GM18909 (cell line): ENCODE results near the gene EMX1.

Experiments
- ATAC-seq: cut with Tn5 transposase; IDR thresholded peaks from one replicate; pipeline ENCODE4 v1.9.1; 2021; ENCODE audit warnings: mild to moderate bottlenecking; ENCODE audit not compliant: unreplicated experiment, poor library complexity

The EMX1 gene

GRCh38 chr2:72923833-72924352 lies 6.6 kb downstream of the EMX1 start:
- no peak for ATAC-seq

GRCh38 chr2:72924353-72925240 lies 7.3 kb downstream of the EMX1 start:
- peak; percentile 62 for ATAC-seq

- no peak for ATAC-seq
Measured at GRCh38 chr2:72925328-72925943, 8.1 kb downstream of the EMX1 start.

- ATAC-seq, result no peak
Measured at GRCh38 chr2:72926368-72926767, 9.0 kb downstream of the EMX1 start.

- no peak for ATAC-seq
Measured at GRCh38 chr2:72926811-72927465, 9.6 kb downstream of the EMX1 start.

- ATAC-seq, result no peak
Measured at GRCh38 chr2:72927619-72928550, 10.6 kb downstream of the EMX1 start.

GRCh38 chr2:72929010-72929409 lies 11.7 kb downstream of the EMX1 start:
- no peak for ATAC-seq

- ATAC-seq, result no peak
Measured at GRCh38 chr2:72931280-72931910, 14.1 kb downstream of the EMX1 start.

GRCh38 chr2:72932045-72932740 lies 14.9 kb downstream of the EMX1 start:
- no peak for ATAC-seq

- no peak for ATAC-seq
Measured at GRCh38 chr2:72932805-72933204, 15.5 kb downstream of the EMX1 start.

GRCh38 chr2:72933207-72933606 lies 15.9 kb downstream of the EMX1 start:
- no peak for ATAC-seq

GRCh38 chr2:72933646-72934151 lies 16.4 kb downstream of the EMX1 start:
- no peak for ATAC-seq

- ATAC-seq, result peak; percentile 70
Measured at GRCh38 chr2:72934683-72935610, 17.6 kb downstream of the EMX1 start.

- no peak for ATAC-seq
Measured at GRCh38 chr2:72935611-72935957, 18.3 kb downstream of the EMX1 start.

GRCh38 chr2:72936660-72937355 lies 19.5 kb downstream of the EMX1 start:
- no peak for ATAC-seq

- ATAC-seq, result no peak
Measured at GRCh38 chr2:72937356-72937669, 20.0 kb downstream of the EMX1 start.

GRCh38 chr2:72938455-72938854 lies 21.1 kb downstream of the EMX1 start:
- no peak for ATAC-seq
